A673 (cell line): ENCODE results near the gene HAAO. TPM values are rescaled to one million over a fixed set of nuclear protein-coding genes. Genes with fewer than 3 reads are reported as not detected.

Source experiments
- BruUV-seq: library from RNA; stranded (reverse); fragments of 400-500 nt; replicated peaks from 2 replicates; lab custom pipeline; 2021; lab: Mats Ljungman, UMichigan
- CTCF ChIA-PET: fragments of 300-600 bp; sonication (Branson Sonifier 250); formaldehyde crosslinking; loops from one replicate; lab custom pipeline; 2022; ENCODE audit warnings: antibody characterized with exemption; lab: Charles Lee
- POLR2A ChIA-PET: fragments of 300-600 bp; sonication (Branson Sonifier 250); formaldehyde crosslinking; loops from one replicate; lab custom pipeline; 2022; ENCODE audit warnings: antibody characterized with exemption; ENCODE audit not compliant: low non-redundant PET; lab: Charles Lee
- DNase-seq: peaks from one replicate; pipeline ENCODE4 v3.0.0-alpha.2; 2015; ENCODE audit warnings: low spot score
- H3K27ac ChIP-seq: fragments of 200-600 bp; sonication (generic); 2 replicates; pipeline ENCODE4 v1.5.1; 2016; ENCODE audit warnings: mixed run types, low read depth, mild to moderate bottlenecking, mixed read lengths, antibody characterized with exemption, low read length; ENCODE audit not compliant: poor library complexity, severe bottlenecking
- H3K27me3 ChIP-seq: fragments of 200-600 bp; sonication (generic); replicated peaks from 2 replicates; pipeline ENCODE4 v1.6.1; 2017; ENCODE audit warnings: mixed run types, low read depth, mild to moderate bottlenecking, mixed read lengths, antibody characterized with exemption, low read length; ENCODE audit not compliant: insufficient read depth, poor library complexity
- H3K36me3 ChIP-seq: fragments of 200-600 bp; sonication (generic); 2 replicates; pipeline ENCODE4 v1.6.1; 2016; ENCODE audit warnings: mixed run types, mild to moderate bottlenecking, mixed read lengths, antibody characterized with exemption, low read length; ENCODE audit not compliant: insufficient read depth, poor library complexity, severe bottlenecking
- H3K4me1 ChIP-seq: fragments of 200-600 bp; sonication (generic); 2 replicates; pipeline ENCODE4 v1.6.1; 2017; ENCODE audit warnings: mixed run types, mild to moderate bottlenecking, mixed read lengths, antibody characterized with exemption, low read length; ENCODE audit not compliant: insufficient read depth, poor library complexity, severe bottlenecking
- H3K4me3 ChIP-seq: fragments of 200-600 bp; sonication (generic); 2 replicates; pipeline ENCODE4 v1.5.1; 2016; ENCODE audit warnings: low read depth, mixed run types, mild to moderate bottlenecking, mixed read lengths, low read length; ENCODE audit not compliant: poor library complexity, severe bottlenecking
- H3K9me3 ChIP-seq: fragments of 200-600 bp; sonication (generic); 2 replicates; pipeline ENCODE4 v1.6.1; 2016; ENCODE audit warnings: mixed run types, low read depth, mild to moderate bottlenecking, mixed read lengths, antibody characterized with exemption, low read length; ENCODE audit not compliant: poor library complexity, severe bottlenecking
- EZH2 ChIP-seq: fragments of 200-600 bp; sonication (generic); IDR thresholded peaks from 2 replicates; pipeline ENCODE4 v1.6.1; 2017; ENCODE audit warnings: borderline replicate concordance, low read depth, mild to moderate bottlenecking, mixed read lengths, antibody characterized with exemption, low read length; ENCODE audit not compliant: poor library complexity, severe bottlenecking
- intact Hi-C: fragments of 100-400 bp; cut with micrococcal nuclease; formaldehyde crosslinking; loops from one replicate; pipeline ENCODE4 v1.10.0; 2022; ENCODE audit not compliant: unreplicated experiment
- total RNA-seq: library from RNA; stranded (reverse); gene quantifications from 2 replicates; pipeline ENCODE4 v1.2.3, GENCODE V29; 2021
- TF ChIP-seq, protein P1 (sequence below): fragments of 300-800, 200-600 bp; sonication (generic); conservative IDR thresholded peaks from 2 replicates; pipeline ENCODE4 v1.5.1; 2017; ENCODE audit warnings: low read depth, mild to moderate bottlenecking, antibody characterized with exemption, low read length, moderate library complexity, mixed read lengths

The HAAO gene
- total RNA-seq, 1 experiment from 2014 or later: 2.4 TPM

DNA sequence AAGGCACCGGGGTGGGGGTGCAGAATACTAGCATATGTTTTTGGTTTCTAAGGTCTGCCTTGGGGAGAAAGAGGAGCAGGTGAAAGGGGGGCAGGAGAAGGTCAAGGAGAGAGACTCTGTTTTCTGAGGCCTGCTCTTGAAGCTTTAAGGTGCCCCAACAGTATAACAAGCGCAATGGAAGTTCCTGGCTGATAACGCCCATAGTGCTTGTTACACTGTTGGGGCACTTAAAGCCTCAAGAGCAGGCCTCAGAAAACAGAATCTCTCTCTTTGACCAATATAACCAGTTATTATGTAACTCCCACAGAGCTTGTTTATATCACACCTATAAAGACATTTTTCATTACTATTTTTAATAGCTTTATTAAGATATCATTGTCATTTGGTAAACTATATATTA lies 45.0 kb downstream of the HAAO start:
- Histone ChIP-seq H3K36me3 (no peaks in the 10 kb centered on the region), H3K4me1 (no peaks in the 10 kb centered on the region), H3K27me3 (no peaks in the 10 kb centered on the region), H3K9me3 (no peaks in the 10 kb centered on the region), H3K27ac (no peak overlapping the region), H3K4me3 (no peak overlapping the region)
- DNase-seq: no peak
- ChIA-PET POLR2A (no interaction called here), CTCF (no interaction called here)
- TF ChIP-seq, protein P1, sequence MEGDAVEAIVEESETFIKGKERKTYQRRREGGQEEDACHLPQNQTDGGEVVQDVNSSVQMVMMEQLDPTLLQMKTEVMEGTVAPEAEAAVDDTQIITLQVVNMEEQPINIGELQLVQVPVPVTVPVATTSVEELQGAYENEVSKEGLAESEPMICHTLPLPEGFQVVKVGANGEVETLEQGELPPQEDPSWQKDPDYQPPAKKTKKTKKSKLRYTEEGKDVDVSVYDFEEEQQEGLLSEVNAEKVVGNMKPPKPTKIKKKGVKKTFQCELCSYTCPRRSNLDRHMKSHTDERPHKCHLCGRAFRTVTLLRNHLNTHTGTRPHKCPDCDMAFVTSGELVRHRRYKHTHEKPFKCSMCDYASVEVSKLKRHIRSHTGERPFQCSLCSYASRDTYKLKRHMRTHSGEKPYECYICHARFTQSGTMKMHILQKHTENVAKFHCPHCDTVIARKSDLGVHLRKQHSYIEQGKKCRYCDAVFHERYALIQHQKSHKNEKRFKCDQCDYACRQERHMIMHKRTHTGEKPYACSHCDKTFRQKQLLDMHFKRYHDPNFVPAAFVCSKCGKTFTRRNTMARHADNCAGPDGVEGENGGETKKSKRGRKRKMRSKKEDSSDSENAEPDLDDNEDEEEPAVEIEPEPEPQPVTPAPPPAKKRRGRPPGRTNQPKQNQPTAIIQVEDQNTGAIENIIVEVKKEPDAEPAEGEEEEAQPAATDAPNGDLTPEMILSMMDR: no peak
- TF ChIP-seq EZH2: no peak
- BruUV-seq: no TSS peak
- intact Hi-C loops: no loop called here

DNA sequence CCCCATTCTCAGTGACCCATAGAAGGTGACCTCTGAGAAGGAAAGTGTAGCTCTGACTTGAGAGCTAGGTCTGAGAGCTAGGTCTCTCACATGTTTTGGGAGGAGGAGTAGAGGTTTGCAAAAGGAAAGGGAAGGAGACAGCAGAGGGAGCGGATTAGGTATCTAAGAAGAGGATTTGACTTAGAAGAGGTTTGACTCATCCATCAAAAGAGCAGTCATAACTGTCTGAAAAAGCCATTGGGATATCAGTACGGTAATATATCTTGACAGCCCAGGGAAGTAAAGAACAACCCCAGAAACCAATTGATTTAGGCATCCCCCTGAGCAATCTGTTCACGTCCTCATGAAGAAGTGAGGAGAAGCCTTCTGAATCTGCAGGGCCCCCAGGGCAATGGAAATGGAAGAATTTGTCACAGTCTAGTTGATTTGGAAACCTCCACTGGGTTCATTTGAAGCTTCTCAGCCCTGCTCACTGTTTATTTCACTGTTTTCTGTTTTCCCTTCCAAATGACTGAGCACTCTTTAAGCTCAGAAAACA lies 47.8 kb downstream of the HAAO start:
- ChIA-PET POLR2A (no interaction called here), CTCF (no interaction called here)
- Histone ChIP-seq H3K4me1 (no peaks in the 10 kb centered on the region), H3K27ac (no peak overlapping the region), H3K27me3 (no peaks in the 10 kb centered on the region), H3K36me3 (no peaks in the 10 kb centered on the region), H3K9me3 (peaks cover 2% of the 10 kb centered on the region), H3K4me3 (no peak overlapping the region)
- no peak for DNase-seq
- no peak for TF ChIP-seq EZH2
- TF ChIP-seq, protein P1: no peak
- intact Hi-C loops: no loop called here
- BruUV-seq: no TSS peak

DNA sequence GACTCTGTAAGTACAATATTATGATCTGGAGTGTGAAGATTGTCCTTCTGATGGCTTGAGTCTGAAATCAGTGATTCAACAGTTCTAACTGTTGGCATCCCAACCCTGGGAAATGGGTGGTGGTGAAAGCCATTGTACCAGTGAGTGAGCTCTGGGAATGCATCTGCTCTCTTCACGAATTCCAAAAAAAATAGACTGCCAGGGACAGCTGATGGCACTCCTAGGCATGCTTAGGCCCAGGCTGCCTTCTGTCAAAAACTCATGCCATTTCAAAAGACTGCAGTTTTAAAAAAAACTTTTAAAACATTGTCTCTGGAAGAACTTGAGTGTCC lies 48.8 kb downstream of the HAAO start:
- H3K36me3 ChIP-seq: no peaks in the 10 kb centered on the region
- intact Hi-C loops: no loop called here
- CTCF ChIA-PET: no interaction called here
- H3K4me3 ChIP-seq: no peak overlapping the region
- no TSS peak for BruUV-seq
- no peaks in the 10 kb centered on the region for H3K4me1 ChIP-seq
- peaks cover 4% of the 10 kb centered on the region for H3K9me3 ChIP-seq
- DNase-seq: no peak
- POLR2A ChIA-PET: no interaction called here
- H3K27me3 ChIP-seq: no peaks in the 10 kb centered on the region
- TF ChIP-seq, protein P1: no peak
- TF ChIP-seq EZH2: no peak
- H3K27ac ChIP-seq: no peak overlapping the region
